HUES6 (cell line): ENCODE measurements around the gene JDP2.
A peak's percentile ranks its signal among the peaks of the same experiment; 100 is the strongest.

Experiments used
- H3K27ac ChIP-seq: 2 replicates; pipeline ENCODE4 v1.7.0; 2013; ENCODE audit warnings: low read depth, mild to moderate bottlenecking, low read length, inconsistent platforms
- H3K27me3 ChIP-seq: 2 replicates; pipeline ENCODE4 v1.6.1; 2013; ENCODE audit warnings: low read length; ENCODE audit not compliant: control insufficient read depth, insufficient read depth
- H3K36me3 ChIP-seq: 2 replicates; pipeline ENCODE4 v1.6.1; 2013; ENCODE audit warnings: low read length; ENCODE audit not compliant: control insufficient read depth, insufficient read depth
- H3K4me1 ChIP-seq: 2 replicates; pipeline ENCODE4 v1.6.1; 2013; ENCODE audit warnings: low read length; ENCODE audit not compliant: control insufficient read depth, insufficient read depth
- H3K4me3 ChIP-seq: 2 replicates; pipeline ENCODE4 v1.5.1; 2013; ENCODE audit warnings: low read depth, low read length
- H3K9ac ChIP-seq: one replicate; pipeline ENCODE4 v1.6.1; 2013; ENCODE audit warnings: mild to moderate bottlenecking, low read length
- H3K9me3 ChIP-seq: 2 replicates; pipeline ENCODE4 v1.6.1; 2013; ENCODE audit warnings: low read depth, low read length; ENCODE audit not compliant: control insufficient read depth, insufficient read depth

JDP2 gene

DNA sequence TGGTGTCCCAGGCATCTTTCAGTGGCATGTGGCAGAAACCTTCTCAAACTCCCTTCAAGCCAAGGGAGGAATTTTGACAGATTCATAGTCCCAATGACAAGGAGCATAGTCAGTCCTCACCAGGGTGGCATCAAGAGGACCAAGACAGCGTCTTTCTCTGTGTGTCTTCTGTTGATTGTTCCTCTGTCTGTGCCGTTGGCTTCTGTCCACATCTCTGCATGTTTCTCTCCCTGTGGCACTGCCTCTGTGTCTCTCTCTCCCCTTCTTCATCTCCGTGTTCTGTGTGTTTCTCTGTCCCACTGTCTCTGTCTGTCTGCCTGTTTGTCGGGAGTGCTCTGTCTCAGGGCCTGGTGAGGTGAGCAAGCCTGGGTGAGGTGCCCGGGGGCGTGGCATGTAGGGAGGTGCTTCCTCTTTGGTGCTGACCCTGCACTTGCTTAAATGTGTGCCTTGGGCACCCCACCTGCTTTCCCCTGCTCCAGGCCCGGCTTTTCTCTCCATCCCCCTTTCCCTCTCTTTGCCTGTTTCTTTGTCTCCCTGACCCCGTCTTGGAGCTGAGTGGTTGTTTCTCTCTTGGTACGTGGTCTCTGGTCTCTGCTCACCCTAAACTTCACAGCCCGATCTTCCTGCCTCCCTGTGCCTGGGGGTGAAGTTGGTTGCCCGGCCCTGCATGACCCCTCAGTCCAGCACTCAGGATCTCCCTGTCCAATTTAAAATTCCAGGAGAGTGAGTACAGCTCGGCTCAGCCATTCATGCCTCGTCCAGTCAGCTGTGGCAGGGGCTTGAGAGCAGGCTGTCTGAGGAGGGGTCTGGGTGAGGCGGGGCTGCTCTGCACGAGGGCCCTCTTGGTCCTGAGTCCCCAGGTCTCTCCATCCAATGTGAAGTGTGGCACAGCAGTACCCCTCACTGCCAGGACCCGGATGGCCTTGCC is 28.5 kb downstream of the JDP2 start:
- H3K36me3 ChIP-seq: peaks cover 5% of the 10 kb centered on the region; the same call in 1 of the 2 replicates
- no peaks in the 10 kb centered on the region for H3K27me3 ChIP-seq
- H3K9me3 ChIP-seq: no peaks in the 10 kb centered on the region
- H3K9ac ChIP-seq: peak overlapping the region; percentile 7
- no peak overlapping the region for H3K27ac ChIP-seq
- H3K4me3 ChIP-seq: no peak overlapping the region
- H3K4me1 ChIP-seq: peaks cover 64% of the 10 kb centered on the region

DNA sequence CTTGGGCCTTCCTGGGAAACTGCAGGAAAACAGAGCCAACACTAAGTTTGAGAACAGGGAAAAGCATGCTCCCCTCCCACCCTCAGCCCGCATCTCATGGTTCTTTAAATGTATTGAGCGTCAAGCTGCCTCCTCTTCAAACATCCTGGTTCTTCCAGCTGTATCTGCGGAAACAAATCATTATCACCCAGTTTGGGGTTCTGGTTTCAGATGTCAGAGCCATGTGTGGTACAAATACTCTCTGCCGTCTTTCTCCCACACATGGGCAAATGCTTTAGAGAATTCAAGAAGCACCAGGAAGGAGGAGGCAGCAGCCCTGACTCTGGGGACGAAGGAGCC is 29.1 kb downstream of the JDP2 start:
- peaks cover 12% of the 10 kb centered on the region for H3K36me3 ChIP-seq
- no peaks in the 10 kb centered on the region for H3K27me3 ChIP-seq
- no peaks in the 10 kb centered on the region for H3K9me3 ChIP-seq
- no peak overlapping the region for H3K27ac ChIP-seq
- H3K4me1 ChIP-seq: peaks cover 60% of the 10 kb centered on the region
- no peak overlapping the region for H3K9ac ChIP-seq
- no peak overlapping the region for H3K4me3 ChIP-seq

DNA sequence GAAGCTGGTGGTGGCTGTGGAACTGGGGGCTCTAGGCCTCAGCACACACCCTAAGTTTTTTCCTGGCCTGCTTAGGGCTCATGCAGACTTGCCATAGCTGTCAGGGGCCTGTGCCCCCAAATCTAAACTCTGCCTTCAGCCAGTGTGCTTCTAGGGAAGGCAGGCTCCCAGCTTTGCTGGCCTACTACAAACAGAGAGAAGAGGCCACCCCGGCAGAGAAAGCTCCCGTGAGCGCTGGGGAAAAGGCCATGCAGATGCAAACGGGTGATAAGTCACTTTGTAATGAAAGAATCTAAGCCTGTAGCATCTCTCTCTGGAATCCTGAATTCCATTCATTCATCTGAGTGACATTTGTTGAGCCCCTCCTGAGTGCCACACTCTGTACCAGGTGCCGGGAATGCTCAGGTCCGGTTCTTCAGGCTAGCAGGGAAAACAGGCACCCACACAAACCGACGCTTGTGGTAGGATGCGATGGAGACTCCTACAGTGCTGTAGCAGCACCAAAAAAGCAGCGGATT is 29.9 kb downstream of the JDP2 start:
- Histone ChIP-seq H3K27me3 (no peaks in the 10 kb centered on the region), H3K27ac (no peak overlapping the region), H3K9ac (no peak overlapping the region), H3K4me1 (peaks cover 53% of the 10 kb centered on the region), H3K9me3 (no peaks in the 10 kb centered on the region), H3K36me3 (peaks cover 18% of the 10 kb centered on the region), H3K4me3 (no peak overlapping the region)

DNA sequence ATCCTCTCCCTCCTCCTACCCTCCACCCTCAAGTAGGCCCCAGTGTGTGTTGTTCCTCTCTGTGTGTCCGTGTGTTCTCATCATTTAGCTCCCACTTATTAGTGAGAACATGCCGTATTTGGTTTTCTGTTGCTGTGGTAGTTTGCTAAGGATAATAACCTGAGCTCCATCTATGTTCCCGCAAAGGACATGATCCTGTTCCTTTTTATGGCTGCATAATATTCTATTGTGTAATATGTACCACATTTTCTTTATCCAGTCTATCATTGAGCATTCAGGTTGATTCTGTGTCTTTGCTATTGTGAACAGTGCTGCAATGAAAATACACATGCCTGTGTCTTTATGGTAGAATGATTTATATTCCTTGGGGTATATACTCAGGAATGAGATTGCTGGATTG is 30.5 kb downstream of the JDP2 start:
- H3K9ac ChIP-seq: no peak overlapping the region
- no peak overlapping the region for H3K4me3 ChIP-seq
- no peaks in the 10 kb centered on the region for H3K27me3 ChIP-seq
- no peaks in the 10 kb centered on the region for H3K9me3 ChIP-seq
- no peak overlapping the region for H3K27ac ChIP-seq
- peaks cover 50% of the 10 kb centered on the region for H3K4me1 ChIP-seq
- H3K36me3 ChIP-seq: peaks cover 24% of the 10 kb centered on the region

DNA sequence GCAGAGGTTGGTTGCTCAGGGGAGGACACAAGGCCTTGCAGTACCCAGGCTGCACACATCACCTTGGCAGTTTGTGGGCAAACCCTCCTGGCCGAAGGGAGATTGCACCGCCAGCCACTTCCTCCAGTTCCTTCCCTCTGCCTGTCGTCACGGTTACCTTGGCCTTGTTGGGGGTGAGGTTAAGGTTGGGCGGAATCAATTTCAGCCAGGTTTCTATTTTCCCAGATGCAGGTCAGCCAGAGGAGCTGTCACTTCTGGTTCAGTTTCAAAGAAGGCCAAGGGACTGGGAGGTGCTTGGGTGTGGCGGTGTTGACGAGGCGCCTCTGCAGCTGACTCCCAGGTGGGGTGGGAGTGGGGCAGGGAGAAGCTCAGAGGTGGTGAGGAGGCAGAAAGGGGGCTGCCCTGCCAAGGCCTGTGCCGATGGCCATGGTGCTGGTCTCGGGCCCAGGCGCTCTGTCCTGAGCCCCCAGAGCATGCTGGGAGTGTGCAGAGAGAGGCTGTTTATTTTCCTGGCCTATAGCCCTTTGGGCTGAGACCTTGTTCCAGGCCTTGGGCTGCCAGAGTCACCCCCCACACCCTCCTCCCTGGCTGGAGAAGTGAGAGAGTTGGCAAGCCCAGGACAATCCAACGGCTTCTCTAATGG is 31.4 kb downstream of the JDP2 start:
- H3K27me3 ChIP-seq: no peaks in the 10 kb centered on the region
- H3K9ac ChIP-seq: no peak overlapping the region
- peaks cover 41% of the 10 kb centered on the region for H3K4me1 ChIP-seq
- peaks cover 29% of the 10 kb centered on the region for H3K36me3 ChIP-seq
- H3K27ac ChIP-seq: no peak overlapping the region
- H3K4me3 ChIP-seq: no peak overlapping the region
- H3K9me3 ChIP-seq: no peaks in the 10 kb centered on the region

DNA sequence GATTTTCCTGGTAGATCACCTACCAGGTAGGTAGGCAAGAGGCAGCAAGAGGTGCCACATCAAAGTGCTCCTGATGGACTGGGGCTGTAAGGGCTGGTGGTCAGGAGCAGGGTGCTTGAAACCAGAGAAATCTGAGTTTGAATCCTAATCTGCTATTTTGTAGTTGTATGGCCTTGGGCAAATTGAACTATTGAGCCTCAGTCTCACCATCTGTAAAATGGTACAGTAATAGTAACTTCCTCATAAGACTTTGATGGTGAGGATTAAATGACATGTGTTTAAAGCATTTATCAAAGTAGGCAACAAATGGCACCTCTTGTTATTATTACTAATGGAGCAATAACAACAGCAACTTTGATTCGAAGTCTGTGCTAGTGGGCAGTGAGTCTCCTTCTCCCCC is 32.0 kb downstream of the JDP2 start:
- Histone ChIP-seq H3K27ac (no peak overlapping the region), H3K9ac (no peak overlapping the region)

DNA sequence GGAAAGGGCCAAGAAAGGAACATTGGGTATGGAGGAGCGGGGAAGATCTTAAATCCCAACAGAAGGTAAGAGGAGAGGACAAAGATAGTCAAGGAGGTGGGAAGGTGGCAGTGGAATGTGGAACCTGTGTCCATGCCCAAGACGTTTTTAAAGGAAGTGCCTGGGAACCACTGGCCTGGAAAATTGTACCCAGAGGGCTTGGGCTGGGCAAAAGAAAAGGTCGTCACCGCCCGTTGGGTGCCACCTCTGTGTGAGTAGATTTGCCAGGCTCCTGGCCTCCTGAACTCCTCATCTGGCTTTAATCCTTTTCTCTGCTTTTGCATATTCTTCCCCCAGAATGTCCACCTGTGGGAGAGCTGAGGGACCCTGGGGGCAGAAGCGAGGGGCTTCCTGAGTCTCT is 32.6 kb downstream of the JDP2 start:
- Histone ChIP-seq H3K27me3 (no peaks in the 10 kb centered on the region), H3K9me3 (no peaks in the 10 kb centered on the region), H3K9ac (no peak overlapping the region), H3K27ac (no peak overlapping the region), H3K36me3 (peaks cover 29% of the 10 kb centered on the region), H3K4me1 (peaks cover 29% of the 10 kb centered on the region), H3K4me3 (no peak overlapping the region)

More for the DNA sequence above, 32.0 kb downstream of the JDP2 start:
- H3K27me3 ChIP-seq: no peaks in the 10 kb centered on the region
- H3K36me3 ChIP-seq: peaks cover 29% of the 10 kb centered on the region
- H3K4me3 ChIP-seq: no peak overlapping the region
- no peaks in the 10 kb centered on the region for H3K9me3 ChIP-seq
- peaks cover 35% of the 10 kb centered on the region for H3K4me1 ChIP-seq

DNA sequence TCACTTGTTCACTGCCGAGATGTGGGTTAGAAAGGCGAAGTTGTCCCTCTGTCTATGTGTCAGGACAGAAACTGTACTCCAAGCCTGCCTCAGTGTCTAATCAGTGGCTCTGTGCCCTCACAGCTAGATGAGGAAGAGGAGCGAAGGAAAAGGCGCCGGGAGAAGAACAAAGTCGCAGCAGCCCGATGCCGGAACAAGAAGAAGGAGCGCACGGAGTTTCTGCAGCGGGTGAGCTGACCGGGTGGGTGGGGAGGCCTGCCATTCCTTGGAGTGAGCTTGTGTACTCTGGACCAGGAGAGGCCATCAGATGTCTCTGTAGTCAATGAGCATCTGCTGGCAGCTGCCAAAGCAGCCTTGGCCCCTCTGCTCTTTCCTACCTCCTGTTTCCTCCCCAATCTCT is 33.5 kb downstream of the JDP2 start:
- H3K36me3 ChIP-seq: peaks cover 29% of the 10 kb centered on the region
- no peak overlapping the region for H3K27ac ChIP-seq
- H3K9me3 ChIP-seq: no peaks in the 10 kb centered on the region
- no peak overlapping the region for H3K4me3 ChIP-seq
- H3K9ac ChIP-seq: no peak overlapping the region
- H3K4me1 ChIP-seq: peaks cover 22% of the 10 kb centered on the region
- no peaks in the 10 kb centered on the region for H3K27me3 ChIP-seq

DNA sequence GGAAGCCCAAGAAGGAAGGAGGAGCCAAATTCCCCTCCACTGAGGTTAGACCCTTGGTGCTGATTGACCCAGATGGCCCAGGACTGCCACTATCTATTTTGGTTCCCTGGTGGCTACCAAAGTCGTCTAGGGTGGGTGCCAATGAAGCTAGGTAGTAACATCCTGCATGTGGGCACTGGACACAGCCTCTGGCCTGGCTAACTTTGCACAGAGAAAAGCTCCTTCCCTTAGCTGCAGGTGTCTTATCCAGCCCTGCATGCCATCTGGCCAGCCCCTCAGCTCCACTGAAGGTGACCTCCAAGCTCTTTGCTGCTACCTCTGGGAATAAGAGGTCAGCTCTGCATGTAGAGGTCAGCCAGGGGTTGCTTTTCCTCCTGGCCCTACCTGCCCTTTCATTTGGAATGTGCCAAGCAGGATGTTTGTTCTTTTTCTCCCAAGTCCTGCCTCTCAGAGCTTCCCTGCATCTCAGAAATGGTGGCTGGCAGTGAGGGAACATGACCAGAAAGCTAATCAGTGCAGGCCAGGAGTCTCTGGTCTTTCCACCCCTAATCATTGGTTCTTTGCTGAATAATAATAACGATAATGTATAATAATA is 34.0 kb downstream of the JDP2 start:
- H3K9ac ChIP-seq: no peak overlapping the region
- peaks cover 16% of the 10 kb centered on the region for H3K4me1 ChIP-seq
- H3K27ac ChIP-seq: no peak overlapping the region
- no peaks in the 10 kb centered on the region for H3K27me3 ChIP-seq
- no peaks in the 10 kb centered on the region for H3K9me3 ChIP-seq
- H3K4me3 ChIP-seq: no peak overlapping the region
- H3K36me3 ChIP-seq: peaks cover 29% of the 10 kb centered on the region

DNA sequence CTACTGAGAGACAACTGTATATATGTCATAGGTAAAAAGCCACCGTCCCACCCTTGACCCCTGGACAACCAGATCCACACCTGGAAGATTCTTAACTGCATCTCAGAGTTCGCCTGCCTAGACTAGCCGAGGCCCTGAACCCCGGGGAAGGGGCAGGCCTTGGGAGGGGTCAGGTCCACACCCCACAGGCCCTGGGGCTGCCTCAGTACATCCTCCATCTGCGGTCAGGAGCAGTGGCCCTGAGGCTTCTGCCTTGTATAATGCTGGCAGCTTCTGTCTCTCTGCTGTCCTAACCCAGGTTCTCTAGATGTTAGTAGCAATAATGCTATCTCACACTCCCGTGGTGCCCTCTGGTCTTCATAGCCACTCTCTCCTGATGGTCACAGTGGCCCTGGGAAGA is 36.8 kb downstream of the JDP2 start:
- H3K27ac ChIP-seq: no peak overlapping the region
- no peaks in the 10 kb centered on the region for H3K9me3 ChIP-seq

DNA sequence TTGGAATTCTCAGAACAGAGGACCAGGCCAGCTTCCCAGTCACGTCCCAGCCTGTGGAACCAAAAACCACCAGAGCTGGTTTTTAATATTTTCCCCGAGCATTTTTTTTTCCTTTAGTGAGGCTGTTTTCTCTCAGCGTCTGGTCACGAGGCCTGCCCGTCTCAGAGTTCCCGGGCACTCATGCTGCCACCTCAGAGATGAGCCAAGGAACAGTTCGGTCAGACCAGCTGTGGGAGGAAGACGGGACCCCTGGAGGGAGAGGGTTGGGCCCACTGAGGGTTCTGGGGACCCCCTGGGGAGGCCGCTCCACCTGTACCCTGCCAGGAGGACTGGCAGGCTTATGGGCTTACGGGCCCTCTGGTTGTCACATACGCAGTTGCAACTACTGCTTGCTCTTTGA is 39.9 kb downstream of the JDP2 start:
- peaks cover 50% of the 10 kb centered on the region for H3K36me3 ChIP-seq
- H3K27ac ChIP-seq: no peak overlapping the region
- H3K9ac ChIP-seq: no peak overlapping the region
- no peak overlapping the region for H3K4me3 ChIP-seq
- H3K4me1 ChIP-seq: no peaks in the 10 kb centered on the region
- no peaks in the 10 kb centered on the region for H3K9me3 ChIP-seq
- no peaks in the 10 kb centered on the region for H3K27me3 ChIP-seq

More for the DNA sequence above, 36.8 kb downstream of the JDP2 start:
- no peaks in the 10 kb centered on the region for H3K4me1 ChIP-seq
- no peak overlapping the region for H3K4me3 ChIP-seq
- no peaks in the 10 kb centered on the region for H3K27me3 ChIP-seq
- no peak overlapping the region for H3K9ac ChIP-seq
- H3K36me3 ChIP-seq: peaks cover 42% of the 10 kb centered on the region
